Measurements from ENCODE around the gene LAMB3.

- no peak for TF ChIP-seq CTCF (IDR thresholded peaks at IDR 0.05)
- no peak for TF ChIP-seq POLR2AphosphoS5 (IDR thresholded peaks at IDR 0.05)
- TF ChIP-seq POLR2A (IDR thresholded peaks at IDR 0.05), result no peak
These were observed 20.7 kb upstream of the LAMB3 start for GRCh38 chr1:209672705-209673630.
